Hepatic stellate cell (primary cell): ENCODE measurements around the gene HPF1.
A peak's percentile ranks its signal among the peaks of the same experiment; 100 is the strongest.
"Not testable (repeated sequence)": the region's sequence is repeated elsewhere in the genome, so short reads cannot be mapped to it uniquely, and the experiment has no call there.

ENCODE experiments used
- DNase-seq: peaks from one replicate; pipeline ENCODE4 v3.0.0; 2011; ENCODE audit warnings: low spot score

HPF1 gene

DNA sequence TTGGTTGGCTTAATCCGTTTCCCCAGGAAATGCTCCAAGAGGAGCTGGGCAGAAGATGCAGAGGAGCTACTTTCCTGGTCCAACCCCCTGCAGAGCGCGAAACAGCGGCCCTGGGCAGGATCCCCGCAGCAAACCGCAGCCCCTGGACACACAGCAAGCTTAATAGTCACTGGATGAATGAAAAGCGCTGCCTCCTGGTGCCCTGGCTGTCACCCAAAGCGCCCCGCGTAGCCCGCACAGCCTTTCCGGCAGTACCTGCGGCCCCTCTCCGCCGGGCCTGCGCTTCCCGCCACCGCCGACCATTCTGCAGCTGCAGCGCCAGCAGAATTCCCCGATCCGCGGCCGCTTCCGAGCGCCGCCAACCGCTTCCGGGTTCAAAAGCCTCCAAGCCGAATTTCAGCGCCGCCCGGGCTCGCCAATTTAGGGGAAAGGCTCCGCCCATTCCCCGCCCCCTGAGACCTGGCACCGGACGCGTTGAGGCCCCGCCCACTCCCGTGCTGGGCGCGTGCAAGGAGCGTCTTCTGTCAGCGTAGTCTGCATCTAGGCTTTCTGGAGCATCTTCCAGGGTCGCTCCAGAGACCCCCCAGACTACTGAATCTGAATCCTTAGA, at the start of gene HPF1:
Gene HPF1, minus strand, starts transcription at position 370 of the 610 bp plus-strand sequence. Its CDS starts 67 bp downstream, at position 303.
- DNase-seq = peak; percentile 85

DNA sequence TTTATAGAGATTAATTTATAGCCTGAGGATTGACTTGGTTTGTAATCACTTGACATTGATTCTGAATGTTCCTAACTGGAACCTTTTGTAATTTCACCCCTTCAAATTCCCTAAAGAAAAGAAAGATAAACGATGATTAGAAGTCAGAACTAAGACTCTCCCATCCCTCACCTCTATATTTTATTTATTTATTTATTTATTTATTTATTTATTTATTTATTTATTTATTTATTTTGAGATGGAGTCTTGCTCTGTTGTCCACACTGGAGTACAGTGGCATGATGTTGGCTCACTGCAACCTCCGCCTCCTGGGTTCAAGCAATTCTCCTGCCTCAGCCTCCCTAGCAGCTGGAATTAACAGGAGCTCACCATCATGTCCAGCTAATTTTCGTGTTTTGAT, 49.0 kb upstream of the HPF1 start:
- DNase-seq = not testable (repeated sequence)

DNA sequence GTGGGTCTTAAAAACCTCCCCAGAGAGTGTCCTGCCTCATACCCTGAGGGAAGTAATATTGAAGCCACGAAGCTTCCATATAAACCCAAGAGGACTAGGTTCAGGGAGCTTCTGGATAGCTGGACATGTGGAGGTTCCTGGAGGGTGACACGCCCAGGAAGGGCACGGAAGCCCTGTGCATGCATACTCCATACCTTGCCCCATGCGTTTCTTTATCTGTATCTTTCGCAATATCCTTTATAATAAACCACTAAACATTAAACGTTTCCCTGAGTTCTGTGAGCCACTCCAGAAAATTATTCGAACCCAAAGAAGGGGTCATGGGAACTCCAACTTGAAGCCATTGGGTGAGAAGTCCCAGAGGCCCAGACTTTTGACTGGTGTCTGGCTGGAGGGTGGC, 45.7 kb upstream of the HPF1 start:
- DNase-seq = no peak

DNA sequence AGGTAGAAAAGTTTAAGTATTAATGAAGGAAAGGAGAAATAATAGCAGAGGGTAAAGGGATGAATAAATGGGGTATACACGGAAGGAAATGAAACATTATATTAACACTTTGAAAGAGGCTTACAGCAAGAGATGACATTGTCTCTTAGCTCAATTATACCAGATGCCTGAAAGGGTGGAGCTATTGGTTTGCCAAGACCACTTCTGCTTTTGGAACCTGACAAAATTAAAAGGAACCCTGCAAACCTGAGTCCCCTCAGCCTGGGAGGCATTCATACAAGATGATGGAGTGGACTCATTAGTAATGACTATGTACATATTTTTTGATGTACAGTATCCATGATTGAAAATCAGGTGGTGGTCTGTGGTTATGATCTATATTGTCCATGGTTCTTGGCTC, 45.1 kb upstream of the HPF1 start:
- no peak for DNase-seq

DNA sequence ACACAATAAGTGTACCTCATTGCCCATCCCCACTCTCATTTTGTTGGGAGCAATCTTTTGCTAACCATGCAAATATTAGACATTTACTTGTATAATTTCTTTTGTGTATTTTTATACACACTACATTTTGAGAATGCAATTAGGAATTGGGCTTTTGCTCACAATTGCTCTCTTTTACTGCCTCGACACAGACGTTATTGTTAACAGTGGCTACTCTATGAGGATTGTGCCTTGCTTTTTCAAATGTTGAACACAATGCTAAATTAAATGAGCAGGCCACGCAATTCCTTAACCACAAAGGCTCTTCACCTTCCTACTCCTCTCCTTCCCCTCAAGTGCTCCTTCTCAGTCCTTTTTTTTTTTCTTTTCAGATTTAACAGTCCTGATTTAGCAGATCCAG, 42.8 kb upstream of the HPF1 start:
- no peak for DNase-seq

DNA sequence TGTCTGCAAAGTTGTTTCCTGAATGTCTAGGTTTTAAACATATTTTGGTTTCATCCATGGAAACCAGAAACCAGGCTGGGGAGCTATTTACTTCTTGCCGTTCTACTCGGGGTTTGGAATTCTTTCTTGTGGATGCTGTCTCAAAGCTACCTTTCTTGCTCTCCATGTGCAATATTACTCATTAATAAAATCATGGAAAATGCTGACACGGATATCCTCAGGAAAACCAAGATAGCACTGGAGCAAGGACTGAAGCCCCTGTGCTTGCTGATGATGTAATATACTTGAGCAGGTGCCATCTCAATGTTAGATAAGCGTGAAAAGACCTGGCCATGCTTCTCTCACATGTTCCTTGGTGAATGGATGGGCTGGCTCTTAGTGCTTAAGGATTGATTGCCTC, 41.5 kb upstream of the HPF1 start:
- no peak for DNase-seq

DNA sequence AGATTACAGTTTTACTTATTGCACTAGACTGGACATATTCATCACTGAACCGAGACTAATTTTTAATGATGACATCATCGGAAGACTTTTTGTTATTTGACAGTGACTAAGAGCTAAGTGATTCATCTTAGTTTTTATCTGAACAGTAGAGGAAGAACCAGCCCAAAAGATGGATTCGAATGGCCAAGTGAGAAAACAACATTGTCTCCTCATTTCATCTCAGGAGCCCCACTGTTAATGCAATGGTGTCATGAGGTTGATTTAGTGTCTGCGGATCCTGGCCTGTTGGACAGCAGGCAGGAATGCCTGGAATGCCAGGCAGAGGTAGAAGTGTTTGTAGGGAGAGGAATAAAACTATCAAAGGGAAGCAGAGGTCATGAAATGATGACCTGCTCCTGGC, 37.8 kb upstream of the HPF1 start:
- DNase-seq = no peak

DNA sequence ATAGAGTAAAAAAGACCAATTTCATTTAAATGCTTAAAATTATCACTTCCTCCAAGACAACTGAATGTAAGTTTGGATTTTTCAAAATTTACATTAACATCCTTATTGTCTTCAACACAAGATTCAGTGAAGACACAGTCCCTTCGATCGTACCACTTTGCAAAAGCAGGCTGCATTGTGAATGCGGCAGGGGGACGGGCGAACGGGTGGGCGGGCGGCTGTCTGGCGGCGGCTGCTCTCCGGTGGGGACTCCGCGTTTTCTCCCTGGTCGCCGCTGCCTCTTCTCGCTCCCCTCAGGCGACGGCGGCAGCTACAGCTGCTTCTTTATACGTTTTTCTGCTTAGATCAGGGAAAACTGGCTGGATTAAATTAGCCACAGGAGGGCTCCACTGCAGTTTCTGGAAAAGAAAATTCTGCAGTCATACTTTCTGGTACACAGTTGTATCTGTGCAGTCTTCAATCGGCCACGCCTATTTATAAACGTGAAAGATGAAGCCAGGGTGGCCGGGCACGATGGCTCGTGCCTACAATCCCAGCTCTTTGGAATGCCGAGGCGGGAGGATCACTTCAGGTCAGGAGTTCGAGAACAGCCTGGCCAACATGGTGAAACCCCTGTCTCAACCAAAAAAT, 33.9 kb upstream of the HPF1 start:
- DNase-seq = peak; percentile 46

DNA sequence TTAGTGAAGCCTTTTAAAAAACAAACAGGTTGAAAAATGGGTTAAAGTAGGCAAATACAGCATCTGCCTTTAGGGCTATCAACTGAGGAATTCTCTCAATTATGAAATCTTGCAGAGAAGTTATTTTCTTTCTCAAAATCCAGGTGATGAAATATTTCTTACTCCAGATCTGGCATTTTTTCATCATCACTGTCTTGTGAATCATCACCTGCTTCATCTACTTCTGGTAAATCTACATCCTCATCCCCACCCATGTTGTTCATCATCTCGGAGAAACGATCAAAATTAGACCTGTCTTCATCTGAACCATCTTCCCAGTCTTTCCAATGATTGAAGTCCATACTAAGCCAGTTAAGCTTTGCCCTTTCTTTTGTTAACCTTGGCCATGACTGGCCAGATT, 33.3 kb upstream of the HPF1 start:
- no peak for DNase-seq

DNA sequence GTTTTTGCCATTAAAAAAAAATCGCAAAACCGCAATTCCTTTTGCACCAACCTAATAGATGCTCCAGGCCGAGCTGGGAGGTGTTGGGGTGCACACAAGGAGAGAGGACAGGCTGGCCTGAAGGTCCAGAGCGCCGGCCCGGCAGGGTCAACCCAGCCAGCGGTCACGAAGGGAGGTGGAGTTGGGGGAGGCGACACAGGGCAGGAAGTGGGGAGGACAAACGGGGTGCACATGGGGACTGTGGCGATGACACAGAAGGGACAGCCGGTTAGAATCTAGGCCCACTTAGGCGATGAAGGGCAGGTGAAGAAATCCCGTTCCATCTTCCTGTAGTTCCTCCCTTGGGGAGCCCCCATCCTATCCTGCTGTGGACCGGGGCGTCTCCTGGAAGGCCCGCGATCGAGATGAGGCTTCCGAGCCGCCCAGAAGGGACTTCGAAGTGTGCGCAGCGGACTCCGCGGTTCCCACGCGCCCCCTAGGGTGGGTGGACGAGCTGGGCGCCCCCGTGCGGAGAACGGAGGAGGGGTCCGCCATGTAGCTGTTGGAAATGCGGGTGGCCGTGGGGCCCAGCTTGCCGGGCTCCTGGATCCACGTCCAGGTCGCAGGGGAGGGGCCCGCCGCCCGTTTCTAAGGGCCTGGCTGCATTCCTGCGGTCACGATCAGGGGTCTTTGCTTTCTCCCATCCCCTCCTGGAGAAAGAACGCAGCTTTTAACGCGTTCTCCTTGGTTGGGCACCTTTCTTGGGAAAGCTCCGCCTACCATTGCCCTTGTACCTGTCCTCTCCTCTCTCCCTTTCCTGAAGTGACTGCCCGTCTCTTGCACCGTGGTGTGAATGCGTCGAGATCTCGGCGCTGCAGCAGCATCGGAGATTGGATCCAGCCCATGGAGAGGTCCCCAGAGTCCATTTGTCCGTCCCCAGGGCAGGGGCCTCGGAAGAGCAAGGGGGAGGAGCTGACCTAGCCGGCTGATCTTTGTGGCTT, 17.0 kb upstream of the HPF1 start:
- no peak for DNase-seq

DNA sequence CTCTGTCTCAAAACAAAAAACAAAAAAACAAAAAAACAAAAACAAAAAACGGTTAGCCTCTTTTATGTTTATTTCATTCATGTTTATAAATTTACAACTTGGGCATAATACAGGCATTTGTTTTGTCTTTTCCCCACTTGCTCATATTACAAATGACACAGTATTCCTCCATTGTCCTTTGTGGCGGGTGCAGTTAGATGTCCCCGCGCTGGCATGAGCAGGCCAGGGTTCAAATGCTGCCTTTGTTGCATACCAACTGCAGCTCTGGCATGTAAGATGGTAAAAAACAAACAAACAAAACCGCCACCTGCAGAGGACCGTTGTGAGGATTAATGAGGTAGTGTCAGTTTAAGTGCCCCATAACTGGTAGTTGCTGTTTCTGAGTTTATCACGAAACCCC, 16.1 kb upstream of the HPF1 start:
- no peak for DNase-seq

DNA sequence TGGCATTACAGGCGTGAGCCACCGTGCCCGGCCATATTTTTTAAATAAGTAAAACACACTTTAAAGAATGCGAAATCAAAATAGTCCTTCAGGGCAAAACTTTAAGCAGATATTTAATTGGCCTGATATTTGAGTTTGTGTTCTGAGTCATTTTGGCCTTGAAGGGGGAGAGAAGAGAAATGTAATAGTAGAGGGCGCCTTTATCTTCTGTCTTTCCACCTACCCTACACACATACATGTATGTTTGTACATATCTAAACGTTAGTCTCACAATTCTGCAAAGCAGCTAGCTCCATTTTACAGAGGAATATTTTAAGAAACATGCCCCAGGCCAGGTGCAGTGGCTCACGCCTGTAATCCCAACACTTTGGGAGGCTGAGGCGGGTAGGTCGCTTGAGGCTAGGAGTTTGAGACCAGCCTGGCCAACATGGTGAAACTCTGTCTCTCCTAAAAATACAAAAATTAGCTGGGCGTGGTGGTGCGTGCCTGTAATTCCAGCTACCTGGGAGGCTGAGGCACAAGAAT, 13.9 kb upstream of the HPF1 start:
- DNase-seq = not testable (repeated sequence)

DNA sequence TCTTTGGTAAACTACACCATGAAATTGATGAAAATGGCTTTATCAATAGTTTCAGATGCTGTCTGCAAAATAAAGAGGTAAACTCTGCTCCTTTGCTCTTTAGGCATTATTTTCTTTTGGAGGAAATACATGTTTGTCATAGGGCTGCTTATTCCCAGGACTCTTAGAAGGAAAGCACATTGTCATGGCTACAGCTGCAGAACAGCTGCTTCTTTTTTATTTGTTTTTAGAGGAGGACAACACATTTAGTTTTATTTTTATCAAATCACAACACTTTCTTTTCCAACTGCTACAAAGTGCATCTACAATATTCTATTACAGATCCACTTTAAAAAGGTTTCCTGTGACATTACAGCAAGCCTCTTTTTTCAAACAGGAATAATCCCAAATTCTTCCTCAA, 12.7 kb upstream of the HPF1 start:
- no peak for DNase-seq

DNA sequence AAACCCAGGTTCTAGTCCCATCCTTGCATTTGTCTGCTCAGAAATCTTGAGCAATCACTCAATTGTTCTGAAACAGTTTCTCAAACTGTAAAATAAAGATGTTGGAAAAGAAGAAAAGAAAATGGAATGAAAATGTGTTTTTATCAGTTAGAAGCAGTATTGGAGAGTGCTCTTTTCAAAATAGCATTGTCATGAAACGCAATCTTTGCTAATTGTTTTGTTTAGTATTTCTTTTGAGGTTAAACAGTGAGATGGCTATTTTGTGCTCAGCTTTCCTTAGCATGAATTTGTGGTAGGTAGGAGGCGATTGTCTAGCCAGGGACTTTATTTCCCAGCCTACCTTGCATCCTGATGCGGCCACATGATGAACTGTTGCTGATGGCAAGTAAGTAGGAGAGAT, 10.6 kb upstream of the HPF1 start:
- DNase-seq = no peak

DNA sequence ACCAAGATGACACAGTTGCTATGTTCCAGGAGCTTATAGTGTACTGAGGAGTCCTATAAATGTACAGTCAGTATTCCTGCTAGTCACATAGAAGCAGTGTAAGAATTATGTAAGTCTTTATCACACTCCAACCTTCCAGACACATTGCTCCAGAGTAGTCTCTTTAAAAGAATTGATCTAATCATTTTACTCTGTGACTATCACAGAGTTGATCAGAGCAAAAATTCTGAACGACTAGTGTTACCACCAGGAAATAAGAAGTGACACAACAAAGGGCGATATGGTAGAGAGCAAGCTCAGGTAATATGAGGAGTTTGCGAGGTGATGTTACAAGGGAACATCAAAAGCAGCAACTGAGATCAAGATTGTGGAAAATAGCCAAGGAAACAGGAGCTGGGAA, 9.0 kb upstream of the HPF1 start:
- no peak for DNase-seq

DNA sequence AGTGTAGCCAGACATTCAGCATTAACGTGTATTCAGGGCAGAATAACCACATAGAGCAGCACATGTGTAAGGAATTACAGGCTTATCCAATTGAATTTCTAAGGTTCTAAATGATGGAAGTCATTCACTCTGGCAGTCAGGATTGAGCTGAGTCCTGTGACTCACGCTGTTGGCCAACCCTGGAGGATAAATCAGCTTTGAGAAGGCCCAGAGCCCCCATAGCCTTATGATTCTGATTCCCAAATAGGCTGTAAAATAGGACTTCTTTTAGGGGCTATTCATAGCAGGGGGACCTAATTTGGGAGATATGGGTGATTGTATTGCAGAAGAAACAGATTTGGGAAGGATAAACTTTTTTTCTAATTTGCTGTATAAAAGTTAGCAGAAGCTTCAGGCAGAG, 8.1 kb upstream of the HPF1 start:
- DNase-seq = no peak

DNA sequence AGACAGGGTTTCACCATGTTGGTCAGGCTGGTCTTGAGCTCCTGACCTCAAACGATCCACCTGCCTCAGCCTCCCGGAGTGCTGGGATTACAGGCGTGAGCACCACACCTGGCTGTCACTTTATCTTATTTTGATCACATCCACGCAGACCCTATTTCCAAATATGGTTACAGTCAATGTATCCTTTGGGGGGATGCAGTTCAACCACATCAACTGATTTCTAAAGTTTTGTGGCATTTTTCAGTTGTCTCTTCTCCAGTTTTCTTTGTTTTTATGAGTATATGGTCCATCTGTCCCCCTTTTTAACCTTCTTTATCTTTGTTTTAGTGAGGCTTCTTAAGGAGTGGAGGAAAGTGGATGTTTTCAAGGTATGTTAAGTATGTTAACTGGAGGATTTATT, 4.1 kb upstream of the HPF1 start:
- DNase-seq = no peak

DNA sequence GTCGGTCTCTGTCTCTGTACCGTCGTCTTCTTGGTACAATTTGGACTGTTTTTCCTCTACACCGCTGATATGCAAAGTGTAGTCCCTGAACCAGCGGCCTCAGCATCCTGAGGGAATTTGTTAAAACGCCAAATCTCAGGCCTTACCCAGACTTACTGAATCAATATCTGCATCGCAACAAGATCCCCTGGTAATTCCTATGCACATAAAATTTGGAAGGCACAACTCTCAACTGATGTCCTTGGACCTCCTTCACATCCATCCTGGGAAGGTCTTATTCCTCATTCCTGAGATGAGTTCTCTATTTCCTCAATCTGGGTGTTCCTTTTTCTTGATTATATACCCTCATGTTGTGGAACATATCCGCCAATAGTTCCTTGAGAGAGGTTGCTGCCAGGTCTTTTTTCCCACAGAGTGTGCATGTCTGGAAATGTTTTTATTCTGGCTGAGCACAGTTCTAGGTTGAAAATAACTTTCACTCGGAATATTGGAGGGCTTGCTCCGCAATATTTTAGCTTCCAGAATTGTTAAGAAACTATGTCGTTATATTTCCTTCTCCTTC, 738 bp upstream of the HPF1 start:
- DNase-seq = no peak

DNA sequence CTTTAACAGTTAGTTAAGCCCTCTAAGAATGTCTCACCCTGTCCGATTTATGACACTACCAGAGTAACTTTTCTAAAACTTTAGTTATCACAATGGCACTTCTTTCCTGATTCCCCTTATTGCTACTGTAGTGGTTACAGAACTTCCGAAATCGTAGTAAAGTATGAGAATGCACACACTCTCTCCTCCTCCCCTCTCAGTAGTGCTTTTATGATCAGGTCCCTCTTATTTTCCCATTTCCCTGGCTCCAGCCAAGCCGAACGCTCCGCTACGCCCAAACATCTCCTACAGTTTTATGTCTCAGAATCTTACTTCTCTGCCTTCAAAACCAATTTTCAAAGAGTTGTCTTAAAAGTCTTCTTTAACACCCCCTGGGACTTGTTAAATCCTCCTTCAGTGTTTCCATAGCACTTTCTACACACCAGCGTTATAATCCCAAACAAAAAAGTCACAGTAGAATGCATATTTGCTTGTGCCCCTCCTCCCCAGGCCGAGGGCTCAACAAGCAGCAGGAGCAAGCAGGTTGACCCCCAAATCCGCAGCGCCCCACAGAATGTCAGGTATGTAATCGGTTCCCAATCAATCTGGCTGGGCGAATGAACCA, 671 bp downstream of the HPF1 start:
- DNase-seq = no peak

DNA sequence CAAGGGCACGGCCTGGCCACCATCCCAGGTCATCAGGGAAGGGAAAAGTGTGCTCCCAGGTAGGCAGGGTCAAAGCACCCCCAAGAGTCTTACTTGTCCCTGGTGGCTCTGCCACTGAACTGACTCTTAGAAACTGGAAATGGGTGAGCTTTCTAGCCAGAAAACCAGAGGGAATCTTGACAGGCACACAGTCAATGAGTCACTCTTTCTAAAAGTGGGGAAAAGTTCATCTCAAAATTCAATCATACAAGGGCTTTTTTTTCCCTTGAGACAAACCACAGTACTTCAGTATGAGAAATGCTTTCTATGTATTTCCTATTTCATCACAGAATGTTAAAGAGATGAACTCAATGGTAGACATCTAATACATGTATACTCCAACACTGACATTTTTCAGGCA, 12.5 kb downstream of the HPF1 start:
- peak; percentile 34 for DNase-seq

DNA sequence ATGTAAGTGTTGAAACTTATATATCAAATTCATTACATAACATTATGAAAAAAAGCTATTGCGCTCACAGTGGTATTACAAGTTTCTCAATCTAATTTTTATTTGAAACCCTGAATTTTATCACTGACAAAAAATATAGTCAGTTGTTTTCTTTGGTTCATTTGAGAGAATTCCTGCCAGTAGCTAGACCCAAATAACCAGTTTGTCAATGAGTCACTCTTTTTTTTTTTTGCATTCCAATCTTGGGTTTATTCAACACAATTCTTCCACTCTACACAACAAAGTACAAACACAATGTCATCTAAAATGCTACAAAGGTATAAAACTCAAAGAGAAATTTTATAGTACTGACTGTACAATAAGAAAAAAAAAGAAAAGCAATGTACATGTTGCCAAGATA, 13.1 kb downstream of the HPF1 start:
- no peak for DNase-seq

DNA sequence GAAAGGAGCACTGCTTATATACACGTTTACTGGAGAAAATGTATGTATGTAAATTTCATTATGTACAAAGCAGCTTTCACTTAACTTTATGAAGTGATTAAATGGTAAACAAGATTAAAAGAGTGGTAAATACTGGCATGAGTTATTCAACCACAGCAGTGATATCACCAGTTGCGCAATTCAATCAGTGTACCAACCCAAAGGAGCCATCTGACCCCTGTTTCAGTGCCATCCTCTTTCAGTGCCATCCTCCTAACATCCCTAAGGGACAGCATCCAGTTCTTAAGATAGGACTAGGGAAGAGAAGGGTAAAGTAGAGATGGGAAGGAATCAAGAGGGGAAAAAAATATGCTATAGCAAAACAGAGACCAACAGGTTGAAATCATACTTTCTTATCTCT, 16.2 kb downstream of the HPF1 start:
- no peak for DNase-seq
